ENCODE measurements around the gene TEAD2.
A peak's percentile ranks its signal among the peaks of the same experiment; 100 is the strongest.

The TEAD2 gene

GRCh38 chr19:49348305-49349189 lies 13.7 kb downstream of the TEAD2 start:
- no peak for DNase-seq (ENCODE audit: low read depth in 2 of 2)

GRCh38 chr19:49347835-49348234 lies 14.4 kb downstream of the TEAD2 start:
- no peak for DNase-seq (ENCODE audit: low read depth in 2 of 2)

GRCh38 chr19:49347191-49347590 lies 15.0 kb downstream of the TEAD2 start:
- no peak for DNase-seq (ENCODE audit: low read depth in 2 of 2)

GRCh38 chr19:49344505-49345423 lies 17.5 kb downstream of the TEAD2 start:
- DNase-seq (ENCODE audit: low read depth in 2 of 2): no peak

- no peak for DNase-seq (ENCODE audit: low read depth in 2 of 2)
Measured at GRCh38 chr19:49343123-49343522, 19.1 kb downstream of the TEAD2 start.

- no peak for DNase-seq (ENCODE audit: low read depth in 2 of 2)
Measured at GRCh38 chr19:49342291-49342721, 19.9 kb downstream of the TEAD2 start.

GRCh38 chr19:49340865-49341718 lies 21.1 kb downstream of the TEAD2 start:
- DNase-seq (ENCODE audit: low read depth in 2 of 2): no peak

GRCh38 chr19:49340069-49340864 lies 21.9 kb downstream of the TEAD2 start:
- DNase-seq (ENCODE audit: low read depth in 2 of 2): no peak

- DNase-seq (ENCODE audit: low read depth in 2 of 2): no peak
Measured at GRCh38 chr19:49339301-49340068, 22.7 kb downstream of the TEAD2 start.

GRCh38 chr19:49338691-49339300 lies 23.4 kb downstream of the TEAD2 start:
- no peak for DNase-seq (ENCODE audit: low read depth in 2 of 2)

- DNase-seq (ENCODE audit: low read depth in 2 of 2): no peak
Measured at GRCh38 chr19:49338023-49338677, 24.1 kb downstream of the TEAD2 start.

GRCh38 chr19:49337267-49338022 lies 24.8 kb downstream of the TEAD2 start:
- DNase-seq (ENCODE audit: low read depth in 2 of 2): no peak

GRCh38 chr19:49336482-49337266 lies 25.5 kb downstream of the TEAD2 start:
- DNase-seq (ENCODE audit: low read depth in 2 of 2): no peak

- no peak for DNase-seq (ENCODE audit: low read depth in 2 of 2)
Measured at GRCh38 chr19:49335784-49336481, 26.3 kb downstream of the TEAD2 start.

GRCh38 chr19:49335071-49335783 lies 27.0 kb downstream of the TEAD2 start, which contains the start of gene CD37:
TSS of gene CD37 (plus strand) at chr19:49335406. CDS start at chr19:49335541, 135 bp downstream.
- DNase-seq (ENCODE audit: low read depth in 2 of 2): peak in 1 of 2 donors; percentile 30

- peak; percentile 42 to 48 for DNase-seq (ENCODE audit: low read depth in 2 of 2)
Measured at GRCh38 chr19:49333811-49334288, 28.4 kb downstream of the TEAD2 start.
